Lower leg skin (tissue), 4 donors: Measurements from ENCODE around the gene MRS2. TPM values are rescaled to one million over a fixed set of nuclear protein-coding genes. Genes with fewer than 3 reads are reported as not detected.
A peak's percentile ranks its signal among the peaks of the same experiment; 100 is the strongest.

Source experiments
- DNase-seq, 2 donors: peaks; one replicate each; pipeline ENCODE4 v3.0.0-alpha.2; 2019; ENCODE audit warnings: low spot score in 2 of 2
- H3K4me3 ChIP-seq: fragments of 200-600 bp; sonication (generic); 2 replicates; pipeline ENCODE4 v1.5.1; 2017; ENCODE audit warnings: mild to moderate bottlenecking, low read depth; ENCODE audit not compliant: poor library complexity, severe bottlenecking
- POLR2A ChIP-seq, 2 donors: fragments of 450-650 bp; IDR thresholded peaks; one replicate each; pipeline ENCODE4 v1.6.1; 2016 to 2017; ENCODE audit warnings: antibody characterized with exemption in 2 of 2, mild to moderate bottlenecking in 1 of 2, moderate library complexity in 1 of 2
- WGBS, 2 donors: methylation state at CpG; one replicate each; pipeline ENCODE4 v1.1.5; 2018; 5-methylcytosine and 5-hydroxymethylcytosine counted together
- intact Hi-C: fragments of 100-400 bp; cut with DNase I; formaldehyde crosslinking; loops from one replicate; pipeline ENCODE4 v1.15.0; 2023; ENCODE audit warnings: low total_unique reads
- total RNA-seq, 4 donors: library from RNA; depleted of rRNA; stranded (reverse); fragments of >200 nt; gene quantifications; one replicate each; pipeline ENCODE4 v1.1.0, GENCODE V29; 2016
- TF ChIP-seq, protein P1 (sequence below), 3 donors: fragments of 450-650 bp; IDR thresholded peaks; one replicate each; pipeline ENCODE4 v1.5.1; 2016; ENCODE audit warnings: antibody characterized with exemption in 3 of 3, mild to moderate bottlenecking in 3 of 3, moderate library complexity in 2 of 3

MRS2 gene, protein sequence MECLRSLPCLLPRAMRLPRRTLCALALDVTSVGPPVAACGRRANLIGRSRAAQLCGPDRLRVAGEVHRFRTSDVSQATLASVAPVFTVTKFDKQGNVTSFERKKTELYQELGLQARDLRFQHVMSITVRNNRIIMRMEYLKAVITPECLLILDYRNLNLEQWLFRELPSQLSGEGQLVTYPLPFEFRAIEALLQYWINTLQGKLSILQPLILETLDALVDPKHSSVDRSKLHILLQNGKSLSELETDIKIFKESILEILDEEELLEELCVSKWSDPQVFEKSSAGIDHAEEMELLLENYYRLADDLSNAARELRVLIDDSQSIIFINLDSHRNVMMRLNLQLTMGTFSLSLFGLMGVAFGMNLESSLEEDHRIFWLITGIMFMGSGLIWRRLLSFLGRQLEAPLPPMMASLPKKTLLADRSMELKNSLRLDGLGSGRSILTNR
- total RNA-seq: 10 to 100 TPM; 16.0 to 25.4 (median 20.6) TPM

DNA sequence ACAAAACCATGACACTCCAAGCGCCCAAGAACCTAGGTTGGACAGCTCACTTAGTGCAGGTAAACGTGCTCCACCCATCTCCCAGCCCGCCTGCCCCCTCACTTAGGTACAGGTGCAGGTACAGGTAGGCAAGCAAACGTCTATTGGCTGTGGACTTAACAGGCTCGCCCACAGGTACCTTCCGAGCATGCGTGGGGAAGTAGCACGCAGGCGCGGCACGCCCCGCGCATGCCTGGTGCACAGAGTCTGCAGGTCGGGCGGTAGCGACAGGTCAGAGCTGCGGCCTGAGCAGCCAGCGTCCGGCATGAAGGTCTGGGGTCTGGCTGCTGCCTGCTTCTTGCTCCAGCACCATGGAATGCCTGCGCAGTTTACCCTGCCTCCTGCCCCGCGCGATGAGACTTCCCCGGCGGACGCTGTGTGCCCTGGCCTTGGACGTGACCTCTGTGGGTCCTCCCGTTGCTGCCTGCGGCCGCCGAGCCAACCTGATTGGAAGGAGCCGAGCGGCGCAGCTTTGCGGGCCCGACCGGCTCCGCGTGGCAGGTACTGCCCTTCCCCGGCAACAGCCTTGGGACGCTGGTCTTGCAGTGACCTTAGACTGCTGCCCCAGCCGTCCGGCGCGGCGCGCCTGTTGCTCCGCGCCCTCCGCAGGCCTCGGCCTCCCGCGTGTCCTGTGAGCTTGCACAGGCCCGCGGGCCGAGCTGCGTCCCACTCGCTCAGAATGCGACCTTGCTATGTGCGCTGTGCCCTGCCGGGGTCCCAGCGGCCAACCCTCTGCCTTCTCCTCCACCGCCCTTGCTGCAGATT, at the start of gene MRS2:
Gene MRS2 (plus strand): TSS at position 240 of the 804 bp plus-strand sequence. CDS start 111 bp downstream, at position 351.
- DNase-seq: peak; percentile 82 to 95
- 0 to 1% methylated on average over 17 to 18 of the region's 63 CpGs for WGBS, 2 donors
- peak within 1 kb of the TSS; percentile 92 for H3K4me3 ChIP-seq
- TF ChIP-seq, protein P1, sequence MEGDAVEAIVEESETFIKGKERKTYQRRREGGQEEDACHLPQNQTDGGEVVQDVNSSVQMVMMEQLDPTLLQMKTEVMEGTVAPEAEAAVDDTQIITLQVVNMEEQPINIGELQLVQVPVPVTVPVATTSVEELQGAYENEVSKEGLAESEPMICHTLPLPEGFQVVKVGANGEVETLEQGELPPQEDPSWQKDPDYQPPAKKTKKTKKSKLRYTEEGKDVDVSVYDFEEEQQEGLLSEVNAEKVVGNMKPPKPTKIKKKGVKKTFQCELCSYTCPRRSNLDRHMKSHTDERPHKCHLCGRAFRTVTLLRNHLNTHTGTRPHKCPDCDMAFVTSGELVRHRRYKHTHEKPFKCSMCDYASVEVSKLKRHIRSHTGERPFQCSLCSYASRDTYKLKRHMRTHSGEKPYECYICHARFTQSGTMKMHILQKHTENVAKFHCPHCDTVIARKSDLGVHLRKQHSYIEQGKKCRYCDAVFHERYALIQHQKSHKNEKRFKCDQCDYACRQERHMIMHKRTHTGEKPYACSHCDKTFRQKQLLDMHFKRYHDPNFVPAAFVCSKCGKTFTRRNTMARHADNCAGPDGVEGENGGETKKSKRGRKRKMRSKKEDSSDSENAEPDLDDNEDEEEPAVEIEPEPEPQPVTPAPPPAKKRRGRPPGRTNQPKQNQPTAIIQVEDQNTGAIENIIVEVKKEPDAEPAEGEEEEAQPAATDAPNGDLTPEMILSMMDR (IDR thresholded peaks at IDR 0.05): no peak
- no peak for TF ChIP-seq POLR2A (IDR thresholded peaks at IDR 0.05)
- intact Hi-C loops: no loop called here

DNA sequence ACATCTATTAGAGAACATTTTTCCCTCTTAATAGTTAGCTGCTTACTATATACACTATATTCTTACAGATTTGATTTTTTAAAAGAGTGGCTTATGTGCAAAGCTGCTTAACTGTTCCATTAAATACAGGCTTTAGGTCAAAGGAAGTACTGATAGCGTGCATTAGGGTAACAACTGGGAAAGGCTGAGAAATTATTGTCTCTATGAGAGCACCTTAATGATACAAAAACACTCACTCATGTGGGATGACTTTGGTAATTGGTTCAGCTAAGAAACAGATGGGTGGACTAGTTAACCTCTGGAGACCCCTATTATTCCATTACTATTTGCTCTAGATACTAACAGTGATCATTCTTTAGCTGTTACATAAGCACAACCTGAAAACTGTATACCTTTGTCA, 48.9 kb upstream of the MRS2 start:
- WGBS, 2 donors: 80 to 92% methylated on average over 1 of the region's 1 CpG

DNA sequence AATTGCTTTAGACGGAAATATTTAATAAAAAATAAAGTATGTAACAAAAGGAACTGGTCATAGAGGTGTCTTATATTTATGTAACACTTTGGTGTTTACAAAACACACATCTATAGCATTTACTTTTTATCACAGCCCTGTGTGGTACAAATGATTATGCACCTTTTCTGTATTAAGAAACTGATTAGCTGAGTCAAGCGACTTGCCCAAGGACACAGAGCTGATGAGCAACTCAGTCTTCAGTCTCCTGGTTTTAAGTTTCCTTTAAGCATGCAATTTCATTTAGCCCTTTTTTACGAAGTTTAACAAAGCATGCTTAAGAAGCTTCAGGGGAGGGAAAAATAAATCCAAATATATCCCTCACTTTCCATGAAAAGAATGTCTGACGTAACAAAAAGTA, 47.3 kb upstream of the MRS2 start:
- intact Hi-C loops: no loop called here
- 58 to 61% methylated on average over 4 of the region's 4 CpGs for WGBS, 2 donors
- TF ChIP-seq POLR2A (IDR thresholded peaks at IDR 0.05): no peak
- TF ChIP-seq, protein P1 (IDR thresholded peaks at IDR 0.05): no peak
- H3K4me3 ChIP-seq: no peak overlapping the region
- no peak for DNase-seq

More for the DNA sequence above, 48.9 kb upstream of the MRS2 start:
- intact Hi-C loops: no loop called here
- TF ChIP-seq, protein P1 (IDR thresholded peaks at IDR 0.05): no peak
- no peak for TF ChIP-seq POLR2A (IDR thresholded peaks at IDR 0.05)
- no peak overlapping the region for H3K4me3 ChIP-seq
- DNase-seq: no peak

DNA sequence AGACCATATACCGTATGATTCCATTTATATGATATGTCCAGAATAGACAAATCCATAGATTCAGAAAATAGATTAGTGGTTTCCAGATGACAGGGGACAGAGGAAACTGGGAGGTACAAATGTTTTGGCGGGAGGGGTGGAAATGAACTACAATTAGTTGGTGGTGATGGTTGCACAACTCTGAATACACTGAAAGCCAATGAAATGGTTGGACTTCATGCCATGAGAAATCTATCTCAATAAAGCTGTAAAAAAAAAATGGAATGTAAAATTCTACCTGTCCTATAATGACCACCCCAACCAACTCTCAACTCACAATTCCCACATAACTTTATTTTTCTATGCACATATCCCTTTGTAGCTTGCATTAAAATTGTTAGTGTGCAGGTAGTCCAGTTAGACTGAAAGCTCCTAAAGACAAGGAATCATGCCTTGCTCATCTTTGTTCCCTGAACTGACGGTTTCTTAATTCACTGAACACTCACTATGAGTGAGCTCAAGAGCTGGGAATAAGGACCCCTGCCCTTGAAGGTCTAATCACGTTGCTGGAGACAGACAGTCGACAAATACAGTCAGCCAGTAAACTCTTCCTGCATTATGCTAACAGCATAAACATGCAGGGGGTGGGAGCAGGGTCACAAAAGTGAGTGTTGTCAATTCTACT, 46.3 kb upstream of the MRS2 start:
- no peak for DNase-seq
- no peak overlapping the region for H3K4me3 ChIP-seq
- 50 to 53% methylated on average over 5 of the region's 5 CpGs for WGBS, 2 donors

More for the DNA sequence above, 46.3 kb upstream of the MRS2 start:
- TF ChIP-seq, protein P1 (IDR thresholded peaks at IDR 0.05): no peak
- TF ChIP-seq POLR2A (IDR thresholded peaks at IDR 0.05): no peak
- intact Hi-C loops: no loop called here
